GM18502 (cell line): ENCODE results near the gene RNF157.
A peak's percentile ranks its signal among the peaks of the same experiment; 100 is the strongest.
"Not testable (repeated sequence)": the region's sequence is repeated elsewhere in the genome, so short reads cannot be mapped to it uniquely, and the experiment has no call there.

Experiments used
- ATAC-seq: cut with Tn5 transposase; IDR thresholded peaks from one replicate; pipeline ENCODE4 v1.9.1; 2021; ENCODE audit warnings: mild to moderate bottlenecking; ENCODE audit not compliant: unreplicated experiment, poor library complexity

The RNF157 gene

GRCh38 chr17:76255801-76256429 is 15.6 kb upstream of the RNF157 start:
- no peak for ATAC-seq

- no peak for ATAC-seq
These were observed 14.0 kb upstream of the RNF157 start for GRCh38 chr17:76254275-76254674.

GRCh38 chr17:76253841-76254240 is 13.5 kb upstream of the RNF157 start:
- no peak for ATAC-seq

GRCh38 chr17:76252967-76253766 is 12.9 kb upstream of the RNF157 start:
- ATAC-seq: not testable (repeated sequence)

- peak; percentile 57 for ATAC-seq
These were observed 12.0 kb upstream of the RNF157 start for GRCh38 chr17:76252040-76252954.

GRCh38 chr17:76251478-76252039 is 11.3 kb upstream of the RNF157 start:
- no peak for ATAC-seq

- no peak for ATAC-seq
These were observed 9.8 kb upstream of the RNF157 start for GRCh38 chr17:76250141-76250540.

- ATAC-seq: no peak
These were observed 7.9 kb upstream of the RNF157 start for GRCh38 chr17:76248013-76248782.

- no peak for ATAC-seq
These were observed 7.0 kb upstream of the RNF157 start for GRCh38 chr17:76247304-76247703.

- peak; percentile 90 for ATAC-seq
These were observed 6.1 kb upstream of the RNF157 start for GRCh38 chr17:76246080-76247066.

GRCh38 chr17:76244721-76245120 is 4.4 kb upstream of the RNF157 start:
- not testable (repeated sequence) for ATAC-seq

GRCh38 chr17:76243826-76244679 is 3.8 kb upstream of the RNF157 start:
- ATAC-seq: no peak

- no peak for ATAC-seq
These were observed 1.5 kb upstream of the RNF157 start for GRCh38 chr17:76241691-76242255.

GRCh38 chr17:76241204-76241538 is 878 bp upstream of the RNF157 start:
- no peak for ATAC-seq

- ATAC-seq: peak; percentile 21
These were observed 587 bp downstream of the RNF157 start for GRCh38 chr17:76239538-76240274.

GRCh38 chr17:76238847-76239537 is 1.3 kb downstream of the RNF157 start:
- no peak for ATAC-seq
